ENCODE results near the gene PPFIA1.

Gene PPFIA1

GRCh38 chr11:70301191-70301590 is 30.7 kb downstream of the PPFIA1 start:
- DNase-seq: no peak

- DNase-seq: no peak
Measured at GRCh38 chr11:70301721-70302418, 31.4 kb downstream of the PPFIA1 start.

- DNase-seq: no peak
Measured at GRCh38 chr11:70302419-70302752, 31.9 kb downstream of the PPFIA1 start.

GRCh38 chr11:70303070-70303469 is 32.6 kb downstream of the PPFIA1 start:
- no peak for DNase-seq

- DNase-seq: no peak
Measured at GRCh38 chr11:70304208-70304603, 33.7 kb downstream of the PPFIA1 start.

- DNase-seq: no peak
Measured at GRCh38 chr11:70305501-70305900, 35.0 kb downstream of the PPFIA1 start.

GRCh38 chr11:70306586-70307033 is 36.1 kb downstream of the PPFIA1 start:
- DNase-seq: no peak

GRCh38 chr11:70307176-70307575 is 36.7 kb downstream of the PPFIA1 start:
- DNase-seq: no peak

GRCh38 chr11:70311616-70312015 is 41.1 kb downstream of the PPFIA1 start:
- no peak for DNase-seq

GRCh38 chr11:70312401-70313357 is 42.2 kb downstream of the PPFIA1 start:
- no peak for DNase-seq

- DNase-seq: no peak
Measured at GRCh38 chr11:70313945-70314344, 43.5 kb downstream of the PPFIA1 start.

- DNase-seq: no peak
Measured at GRCh38 chr11:70314730-70315129, 44.2 kb downstream of the PPFIA1 start.

GRCh38 chr11:70315716-70316115 is 45.2 kb downstream of the PPFIA1 start:
- no peak for DNase-seq

- DNase-seq: no peak
Measured at GRCh38 chr11:70317581-70318305, 47.3 kb downstream of the PPFIA1 start.

- no peak for DNase-seq
Measured at GRCh38 chr11:70319396-70320076, 49.0 kb downstream of the PPFIA1 start.

- no peak for DNase-seq
Measured at GRCh38 chr11:70322666-70323065, 52.2 kb downstream of the PPFIA1 start.

GRCh38 chr11:70323806-70324205 is 53.3 kb downstream of the PPFIA1 start:
- DNase-seq: no peak

GRCh38 chr11:70324376-70325115 is 54.1 kb downstream of the PPFIA1 start:
- no peak for DNase-seq

GRCh38 chr11:70325824-70326223 is 55.3 kb downstream of the PPFIA1 start:
- no peak for DNase-seq

GRCh38 chr11:70326365-70326811 is 55.9 kb downstream of the PPFIA1 start:
- DNase-seq: no peak

- DNase-seq: no peak
Measured at GRCh38 chr11:70326833-70327232, 56.3 kb downstream of the PPFIA1 start.

GRCh38 chr11:70327717-70328116 is 57.2 kb downstream of the PPFIA1 start:
- no peak for DNase-seq
